GM12878 (cell line): ENCODE data around the gene VCAN. TPM values are rescaled to one million over a fixed set of nuclear protein-coding genes. Genes with fewer than 3 reads are reported as not detected.

ENCODE experiments used
- ATAC-seq: fragments of 200-7000 bp; cut with Tn5 transposase; 3 replicates; pipeline ENCODE4 v1.9.1; 2020; ENCODE audit warnings: mild to moderate bottlenecking, moderate library complexity
- BruUV-seq: library from RNA; stranded (reverse); fragments of 400-500 nt; replicated peaks from 2 replicates; lab custom pipeline; 2021; lab: Mats Ljungman, UMichigan
- CTCF ChIA-PET: fragments of 300-600 bp; sonication (Branson Sonifier 250); formaldehyde crosslinking; extraction: SDS; loops from one replicate; lab custom pipeline; 2021; ENCODE audit warnings: inconsistent platforms; lab: Yijun Ruan, JAX
- POLR2A ChIA-PET: fragments of 350-600 bp; formaldehyde crosslinking; extraction: SDS; loops from one replicate; lab custom pipeline; 2021; ENCODE audit warnings: inconsistent platforms; lab: Charles Lee
- RAD21 ChIA-PET: fragments of 300-600 bp; sonication (Branson Sonifier 250); formaldehyde crosslinking; loops from one replicate; lab custom pipeline; 2023; ENCODE audit warnings: antibody characterized with exemption; ENCODE audit not compliant: unreplicated experiment; lab: Charles Lee
- SMC1A ChIA-PET: fragments of 300-600 bp; sonication (Branson Sonifier 250); formaldehyde crosslinking; loops from one replicate; lab custom pipeline; 2023; ENCODE audit not compliant: unreplicated experiment, uncharacterized antibody; lab: Charles Lee
- DNase-seq: peaks from one replicate; pipeline ENCODE4 v3.0.0-alpha.2; 2011; ENCODE audit warnings: low read depth, low spot score
- FAIRE-seq: peaks from 3 replicates; lab custom pipeline; 2011; peaks lifted over from hg19 to GRCh38; lab: Jason Lieb, UNC
- H2AFZ ChIP-seq: 2 replicates; pipeline ENCODE4 v1.6.0; 2011; ENCODE audit warnings: low read depth, low read length, control low read depth; ENCODE audit not compliant: control insufficient read depth
- H3K27ac ChIP-seq: 2 replicates; pipeline ENCODE4 v1.5.1; 2011; ENCODE audit warnings: control low read depth; ENCODE audit not compliant: control insufficient read depth, insufficient read depth
- H3K27me3 ChIP-seq, 2 experiments: replicated peaks in 1 of 2; 2 replicates each; pipeline versions ENCODE4 v1.6.0 to v1.6.1; 2011; ENCODE audit warnings: low read length in 1 of 2; ENCODE audit not compliant: control insufficient read depth in 2 of 2, insufficient read depth in 2 of 2
- H3K36me3 ChIP-seq, 2 experiments: 2 replicates each; pipeline ENCODE4 v1.5.1; 2011; ENCODE audit warnings: low read length in 1 of 2; ENCODE audit not compliant: control insufficient read depth in 2 of 2, insufficient read depth in 2 of 2
- H3K4me1 ChIP-seq: 2 replicates; pipeline ENCODE4 v1.6.1; 2011; ENCODE audit warnings: mild to moderate bottlenecking, low read length, moderate library complexity, mixed read lengths; ENCODE audit not compliant: control insufficient read depth, insufficient read depth
- H3K4me2 ChIP-seq: 2 replicates; pipeline ENCODE4 v1.6.0; 2011; ENCODE audit warnings: control low read depth; ENCODE audit not compliant: control insufficient read depth, insufficient read depth
- H3K4me3 ChIP-seq: fragments of 200-600 bp; sonication (generic); 2 replicates; pipeline ENCODE4 v1.5.1; 2016
- H3K79me2 ChIP-seq: 2 replicates; pipeline ENCODE4 v1.6.0; 2011; ENCODE audit warnings: low read length; ENCODE audit not compliant: control insufficient read depth, insufficient read depth
- H3K9ac ChIP-seq: 2 replicates; pipeline ENCODE4 v1.8.0; 2011; ENCODE audit warnings: low read length, control low read depth, mixed read lengths; ENCODE audit not compliant: control insufficient read depth, insufficient read depth
- H3K9me3 ChIP-seq: replicated peaks from 3 replicates; pipeline ENCODE4 v1.5.1; 2011; ENCODE audit warnings: mild to moderate bottlenecking, low read length; ENCODE audit not compliant: control insufficient read depth, insufficient read depth
- H4K20me1 ChIP-seq: 2 replicates; pipeline ENCODE4 v1.6.0; 2011; ENCODE audit not compliant: control insufficient read depth, insufficient read depth
- BRCA1 ChIP-seq: IDR thresholded peaks from 2 replicates; pipeline ENCODE4 v1.6.1; 2011; ENCODE audit warnings: low read depth, low read length, improper control_type of control experiment
- CBX3 ChIP-seq: fragments of 200-600 bp; sonication (generic); IDR thresholded peaks from 2 replicates; pipeline ENCODE4 v1.6.1; 2016; ENCODE audit warnings: low read depth, borderline replicate concordance
- CHD2 ChIP-seq: IDR thresholded peaks from 2 replicates; pipeline ENCODE4 v1.6.1; 2011; ENCODE audit warnings: low read depth, low read length, improper control_type of control experiment, borderline replicate concordance
- EED ChIP-seq: sonication (generic); IDR thresholded peaks from 2 replicates; pipeline ENCODE4 v1.6.1; 2016; ENCODE audit warnings: antibody characterized with exemption, low read depth
- LARP7 ChIP-seq: fragments of 450-650 bp; IDR thresholded peaks from 2 replicates; pipeline ENCODE4 v1.6.1; 2017; ENCODE audit warnings: mild to moderate bottlenecking
- NR2F1 ChIP-seq: fragments of 450-650 bp; conservative IDR thresholded peaks from 2 replicates; pipeline ENCODE4 v1.6.1; 2017; ENCODE audit warnings: mild to moderate bottlenecking
- SMAD5 ChIP-seq: IDR thresholded peaks from 2 replicates; pipeline ENCODE4 v1.6.1; 2016; ENCODE audit warnings: antibody characterized with exemption, low read depth
- TAF1 ChIP-seq: IDR thresholded peaks from 2 replicates; pipeline ENCODE4 v1.6.1; 2011; ENCODE audit warnings: mild to moderate bottlenecking, low read depth, low read length, borderline replicate concordance
- YY1 ChIP-seq: IDR thresholded peaks from 2 replicates; pipeline ENCODE4 v1.6.1; 2011; ENCODE audit warnings: low read depth, mild to moderate bottlenecking, low read length
- ZBTB40 ChIP-seq: fragments of 450-650 bp; IDR thresholded peaks from 2 replicates; pipeline ENCODE4 v1.6.1; 2016; ENCODE audit warnings: mild to moderate bottlenecking, moderate library complexity, borderline replicate concordance
- ZNF274 ChIP-seq: IDR thresholded peaks from one replicate; pipeline ENCODE4 v1.8.0; 2011; ENCODE audit not compliant: insufficient read length, insufficient read depth
- WGBS: methylation state at CpG from one replicate; pipeline ENCODE4 v1.1.6; 2016; ENCODE audit warnings: low lambda C conversion rate; ENCODE audit not compliant: insufficient replicate concordance, insufficient coverage; ENCODE audit errors: missing lambda C conversion rate; 5-methylcytosine and 5-hydroxymethylcytosine counted together
- in situ Hi-C: fragments of 300-500 bp; cut with MboI; formaldehyde crosslinking; loops from 9 replicates; pipeline ENCODE4 v1.14.3; 2018; ENCODE audit warnings: mixed read lengths
- intact Hi-C: fragments of 100-400 bp; cut with micrococcal nuclease; formaldehyde crosslinking; loops from one replicate; pipeline ENCODE4 v1.14.2; 2022; ENCODE audit not compliant: unreplicated experiment
- polyA plus RNA-seq, 11 experiments: library from polyadenylated mRNA; depleted of rRNA in 4 of 11; unstranded in 6 of 11; stranded (reverse) in 5 of 11; fragments of >200 nt; fragmentation: Nextera tagmentation in 4 of 11; fragmentation: Illumina TruSeq in 1 of 11; extraction: Ambion mirVana in 4 of 11; extraction: Trizol in 1 of 11; gene quantifications; 1 replicate in 1 of 11; 2 replicates in 10 of 11; pipeline versions ENCODE4 v1.2.1 to v1.2.3, GENCODE V29; 2011 to 2016; ENCODE audit warnings: inconsistent platforms in 2 of 11, missing spikeins in 2 of 11, low read depth in 1 of 11
- total RNA-seq, 4 experiments: library from RNA; depleted of rRNA in 3 of 4; stranded (reverse); fragments of >200 nt in 3 of 4; fragmentation: Illumina TruSeq in 1 of 4; extraction: Trizol in 1 of 4; gene quantifications; 2 replicates each; pipeline versions ENCODE4 v1.2.1 to v1.2.3, GENCODE V29; 2013 to 2021
- TF ChIP-seq, protein P1 (sequence below): fragments of 450-650 bp; IDR thresholded peaks from 2 replicates; pipeline ENCODE4 v1.6.1; 2016; ENCODE audit warnings: mild to moderate bottlenecking
- TF ChIP-seq, protein P2 (sequence below): fragments of 450-650 bp; IDR thresholded peaks from 2 replicates; pipeline ENCODE4 v1.6.1; 2017; ENCODE audit warnings: low read depth, mild to moderate bottlenecking, moderate library complexity
- TF ChIP-seq, protein P3 (sequence below): fragments of 450-650 bp; IDR thresholded peaks from 2 replicates; pipeline ENCODE4 v1.6.1; 2017; ENCODE audit warnings: mild to moderate bottlenecking

The VCAN gene
- total and polyA plus RNA-seq, 10 of the 15 experiments (the other 5 are each of a cell fraction or from before 2014, with no cell fraction given): 1.2 to 15.2 (median 4.5) TPM

DNA sequence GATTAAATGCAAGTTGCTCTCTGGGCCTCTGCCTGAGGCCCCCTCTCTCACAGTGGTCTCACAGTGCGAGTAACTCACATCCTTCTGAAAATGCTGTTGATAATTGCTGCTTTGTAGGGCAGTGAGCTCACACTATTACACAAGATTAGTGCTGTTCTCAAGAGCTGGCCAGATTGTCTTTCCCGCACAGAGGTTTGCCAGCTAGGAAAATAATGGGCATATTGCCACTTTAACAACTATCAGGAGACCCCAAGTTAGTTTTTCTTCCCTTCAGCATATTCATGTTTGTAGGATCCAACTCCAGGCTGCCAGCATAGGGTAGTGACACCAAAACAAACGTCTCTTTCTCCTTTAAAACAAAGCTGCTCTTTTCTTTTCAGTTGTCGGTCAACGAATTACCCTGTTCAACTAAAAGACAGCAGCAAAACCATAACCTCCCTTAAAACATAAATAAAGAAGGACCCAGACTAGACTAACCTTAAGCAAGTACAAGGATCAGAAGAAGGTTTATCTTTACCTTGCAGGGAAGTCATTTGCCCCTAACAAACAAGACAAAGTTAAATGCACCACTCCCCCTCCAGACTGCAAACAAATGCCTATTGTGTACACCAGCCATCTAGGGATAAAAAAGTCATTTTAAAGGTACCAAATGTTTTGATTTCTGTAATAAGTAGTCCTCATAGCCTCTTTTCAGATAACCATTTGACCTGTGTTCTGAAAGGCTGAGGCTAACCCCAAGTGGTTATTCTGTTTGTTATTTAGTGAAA is 91.4 kb downstream of the VCAN start:
- Histone ChIP-seq H3K4me1 (no peaks in the 10 kb centered on the region), H3K27me3 (peaks cover 0 to 2% of the 10 kb centered on the region in 2 experiments; a peak in 1 of 4 replicates), H3K9ac (no peak overlapping the region), H3K79me2 (no peaks in the 10 kb centered on the region), H3K4me3 (no peak overlapping the region), H3K36me3 (no peaks in the 10 kb centered on the region), H3K27ac (no peak overlapping the region), H3K4me2 (no peak overlapping the region), H2AFZ (no peak overlapping the region), H4K20me1 (no peaks in the 10 kb centered on the region), H3K9me3 (no peaks in the 10 kb centered on the region)
- intact Hi-C loops (loop anchor here (5.0 to 10.0 kb wide), 2 partner anchors 91 to 488 kb away; partner anchors contain the start of genes TMEM167A, VCAN and XRCC4), in situ Hi-C loops (loop anchor here (5.0 to 10.0 kb wide), 2 partner anchors 918 to 1216 kb away; no protein-coding TSS in a partner anchor)
- no peak for FAIRE-seq
- POLR2A ChIA-PET: no interaction called here
- CTCF ChIA-PET: interaction anchor here (0.6 to 4.3 kb wide), 8 partner anchors 10 to 1250 kb away, joined by 3 to 39 read pairs (median 4); no protein-coding TSS in a partner anchor
- 54% methylated on average over 5 of the region's 5 CpGs for WGBS
- ATAC-seq: no peak
- no peak for DNase-seq
- SMC1A ChIA-PET: interaction anchor here (1.0 to 3.1 kb wide), 6 partner anchors 53 to 1210 kb away, joined by 3 to 11 read pairs (median 5); no protein-coding TSS in a partner anchor
- BruUV-seq: no TSS peak
- RAD21 ChIA-PET: interaction anchor here (0.6 to 1.6 kb wide), 4 partner anchors 132 to 1252 kb away, joined by 3 to 5 read pairs (median 3); no protein-coding TSS in a partner anchor
- TF ChIP-seq, protein P1, sequence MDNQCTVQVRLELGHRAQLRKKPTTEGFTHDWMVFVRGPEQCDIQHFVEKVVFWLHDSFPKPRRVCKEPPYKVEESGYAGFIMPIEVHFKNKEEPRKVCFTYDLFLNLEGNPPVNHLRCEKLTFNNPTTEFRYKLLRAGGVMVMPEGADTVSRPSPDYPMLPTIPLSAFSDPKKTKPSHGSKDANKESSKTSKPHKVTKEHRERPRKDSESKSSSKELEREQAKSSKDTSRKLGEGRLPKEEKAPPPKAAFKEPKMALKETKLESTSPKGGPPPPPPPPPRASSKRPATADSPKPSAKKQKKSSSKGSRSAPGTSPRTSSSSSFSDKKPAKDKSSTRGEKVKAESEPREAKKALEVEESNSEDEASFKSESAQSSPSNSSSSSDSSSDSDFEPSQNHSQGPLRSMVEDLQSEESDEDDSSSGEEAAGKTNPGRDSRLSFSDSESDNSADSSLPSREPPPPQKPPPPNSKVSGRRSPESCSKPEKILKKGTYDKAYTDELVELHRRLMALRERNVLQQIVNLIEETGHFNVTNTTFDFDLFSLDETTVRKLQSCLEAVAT: no peak
- TF ChIP-seq TAF1 (no peak), ZNF274 (no peak), SMAD5 (no peak), YY1 (no peak), EED (no peak), LARP7 (no peak), CHD2 (no peak), ZBTB40 (no peak), CBX3 (no peak), NR2F1 (no peak), BRCA1 (no peak)
- TF ChIP-seq, protein P2, sequence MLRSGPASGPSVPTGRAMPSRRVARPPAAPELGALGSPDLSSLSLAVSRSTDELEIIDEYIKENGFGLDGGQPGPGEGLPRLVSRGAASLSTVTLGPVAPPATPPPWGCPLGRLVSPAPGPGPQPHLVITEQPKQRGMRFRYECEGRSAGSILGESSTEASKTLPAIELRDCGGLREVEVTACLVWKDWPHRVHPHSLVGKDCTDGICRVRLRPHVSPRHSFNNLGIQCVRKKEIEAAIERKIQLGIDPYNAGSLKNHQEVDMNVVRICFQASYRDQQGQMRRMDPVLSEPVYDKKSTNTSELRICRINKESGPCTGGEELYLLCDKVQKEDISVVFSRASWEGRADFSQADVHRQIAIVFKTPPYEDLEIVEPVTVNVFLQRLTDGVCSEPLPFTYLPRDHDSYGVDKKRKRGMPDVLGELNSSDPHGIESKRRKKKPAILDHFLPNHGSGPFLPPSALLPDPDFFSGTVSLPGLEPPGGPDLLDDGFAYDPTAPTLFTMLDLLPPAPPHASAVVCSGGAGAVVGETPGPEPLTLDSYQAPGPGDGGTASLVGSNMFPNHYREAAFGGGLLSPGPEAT: no peak
- TF ChIP-seq, protein P3, sequence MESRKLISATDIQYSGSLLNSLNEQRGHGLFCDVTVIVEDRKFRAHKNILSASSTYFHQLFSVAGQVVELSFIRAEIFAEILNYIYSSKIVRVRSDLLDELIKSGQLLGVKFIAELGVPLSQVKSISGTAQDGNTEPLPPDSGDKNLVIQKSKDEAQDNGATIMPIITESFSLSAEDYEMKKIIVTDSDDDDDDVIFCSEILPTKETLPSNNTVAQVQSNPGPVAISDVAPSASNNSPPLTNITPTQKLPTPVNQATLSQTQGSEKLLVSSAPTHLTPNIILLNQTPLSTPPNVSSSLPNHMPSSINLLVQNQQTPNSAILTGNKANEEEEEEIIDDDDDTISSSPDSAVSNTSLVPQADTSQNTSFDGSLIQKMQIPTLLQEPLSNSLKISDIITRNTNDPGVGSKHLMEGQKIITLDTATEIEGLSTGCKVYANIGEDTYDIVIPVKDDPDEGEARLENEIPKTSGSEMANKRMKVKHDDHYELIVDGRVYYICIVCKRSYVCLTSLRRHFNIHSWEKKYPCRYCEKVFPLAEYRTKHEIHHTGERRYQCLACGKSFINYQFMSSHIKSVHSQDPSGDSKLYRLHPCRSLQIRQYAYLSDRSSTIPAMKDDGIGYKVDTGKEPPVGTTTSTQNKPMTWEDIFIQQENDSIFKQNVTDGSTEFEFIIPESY: no peak
